Ramos (cell line): ENCODE data around the gene NPEPPS.
"Not testable (repeated sequence)": the region's sequence is repeated elsewhere in the genome, so short reads cannot be mapped to it uniquely, and the experiment has no call there.

ENCODE experiments used
- in situ Hi-C: fragments of 300-500 bp; cut with MboI; formaldehyde crosslinking; loops from one replicate; pipeline ENCODE4 v1.14.3; 2022; ENCODE audit warnings: low sequenced_read_pairs; ENCODE audit not compliant: unreplicated experiment

The NPEPPS gene, protein sequence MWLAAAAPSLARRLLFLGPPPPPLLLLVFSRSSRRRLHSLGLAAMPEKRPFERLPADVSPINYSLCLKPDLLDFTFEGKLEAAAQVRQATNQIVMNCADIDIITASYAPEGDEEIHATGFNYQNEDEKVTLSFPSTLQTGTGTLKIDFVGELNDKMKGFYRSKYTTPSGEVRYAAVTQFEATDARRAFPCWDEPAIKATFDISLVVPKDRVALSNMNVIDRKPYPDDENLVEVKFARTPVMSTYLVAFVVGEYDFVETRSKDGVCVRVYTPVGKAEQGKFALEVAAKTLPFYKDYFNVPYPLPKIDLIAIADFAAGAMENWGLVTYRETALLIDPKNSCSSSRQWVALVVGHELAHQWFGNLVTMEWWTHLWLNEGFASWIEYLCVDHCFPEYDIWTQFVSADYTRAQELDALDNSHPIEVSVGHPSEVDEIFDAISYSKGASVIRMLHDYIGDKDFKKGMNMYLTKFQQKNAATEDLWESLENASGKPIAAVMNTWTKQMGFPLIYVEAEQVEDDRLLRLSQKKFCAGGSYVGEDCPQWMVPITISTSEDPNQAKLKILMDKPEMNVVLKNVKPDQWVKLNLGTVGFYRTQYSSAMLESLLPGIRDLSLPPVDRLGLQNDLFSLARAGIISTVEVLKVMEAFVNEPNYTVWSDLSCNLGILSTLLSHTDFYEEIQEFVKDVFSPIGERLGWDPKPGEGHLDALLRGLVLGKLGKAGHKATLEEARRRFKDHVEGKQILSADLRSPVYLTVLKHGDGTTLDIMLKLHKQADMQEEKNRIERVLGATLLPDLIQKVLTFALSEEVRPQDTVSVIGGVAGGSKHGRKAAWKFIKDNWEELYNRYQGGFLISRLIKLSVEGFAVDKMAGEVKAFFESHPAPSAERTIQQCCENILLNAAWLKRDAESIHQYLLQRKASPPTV

DNA sequence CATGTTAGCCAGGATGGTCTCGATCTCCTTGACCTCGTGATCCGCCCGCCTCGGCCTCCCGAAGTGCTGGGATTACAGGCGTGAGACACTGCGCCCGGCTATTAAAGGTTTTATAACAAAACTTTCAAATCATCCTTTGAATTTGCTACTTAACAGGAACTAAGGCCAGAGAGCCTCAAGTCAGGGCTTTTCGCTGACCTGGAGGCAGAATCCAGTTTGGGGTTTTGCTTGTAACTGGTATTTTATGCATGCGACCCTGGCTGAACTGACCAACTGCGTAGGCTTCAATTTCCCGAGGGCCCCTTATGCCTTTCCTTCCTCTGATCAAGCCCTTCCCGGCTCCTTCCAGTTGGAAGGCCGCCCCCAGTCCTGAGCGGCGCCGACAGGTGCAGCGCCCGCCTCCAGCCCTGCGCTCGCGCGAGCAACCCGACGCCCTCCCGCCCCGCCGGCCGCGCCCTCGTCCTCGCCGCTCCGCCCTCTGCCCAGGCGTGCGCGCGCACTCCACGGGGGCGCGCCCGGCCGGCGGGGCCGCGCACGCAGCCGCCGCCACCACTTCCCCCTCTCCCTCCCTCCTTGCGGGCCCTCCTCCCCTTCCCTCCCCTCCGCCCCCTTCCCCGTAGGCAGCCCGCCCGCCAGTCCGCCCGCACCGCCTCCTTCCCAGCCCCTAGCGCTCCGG, at the start of gene NPEPPS:
Gene NPEPPS, plus strand, starts transcription at position 552 of the 676 bp plus-strand sequence. CDS start 193 bp downstream, outside the sequence.
- in situ Hi-C loops, result not testable (repeated sequence)

DNA sequence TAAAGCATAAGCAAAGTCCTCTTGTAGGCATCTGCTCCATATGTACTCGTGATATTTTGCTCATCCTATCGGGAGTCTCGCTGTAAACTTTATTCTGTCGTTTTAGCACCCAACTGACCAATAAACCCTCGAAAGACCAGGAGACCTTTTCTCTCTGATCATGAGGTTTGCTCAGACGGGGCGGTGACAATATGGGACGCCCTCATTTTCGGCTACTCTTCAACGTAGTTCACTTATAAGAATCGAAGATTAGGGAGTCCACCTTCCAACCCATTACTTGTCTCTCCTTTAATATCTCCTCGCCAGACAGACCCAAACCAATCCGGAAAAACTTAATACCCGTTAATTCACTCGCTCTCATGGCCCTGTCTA, 39.1 kb upstream of the NPEPPS start:
- in situ Hi-C loops, result not testable (repeated sequence)

DNA sequence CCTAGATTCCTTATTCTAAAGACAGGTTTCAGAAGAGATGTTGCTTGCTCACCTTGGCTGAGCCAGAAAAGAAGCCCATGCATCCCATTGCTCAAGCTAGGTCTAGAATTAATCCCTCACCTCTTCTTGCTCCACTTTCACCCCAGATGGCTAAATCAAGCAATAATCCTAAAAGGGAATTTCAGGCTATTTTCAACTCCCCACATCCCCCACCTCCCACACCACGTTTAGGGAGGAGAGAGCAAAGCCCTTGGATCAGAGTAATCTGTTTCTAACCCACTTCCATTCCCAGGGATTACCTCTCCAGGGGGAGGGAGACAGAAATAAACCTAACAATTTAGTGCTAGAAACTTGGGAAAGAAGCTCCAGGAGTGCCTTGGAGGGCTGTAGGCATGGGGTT, 31.8 kb upstream of the NPEPPS start:
- in situ Hi-C loops, result not testable (repeated sequence)

DNA sequence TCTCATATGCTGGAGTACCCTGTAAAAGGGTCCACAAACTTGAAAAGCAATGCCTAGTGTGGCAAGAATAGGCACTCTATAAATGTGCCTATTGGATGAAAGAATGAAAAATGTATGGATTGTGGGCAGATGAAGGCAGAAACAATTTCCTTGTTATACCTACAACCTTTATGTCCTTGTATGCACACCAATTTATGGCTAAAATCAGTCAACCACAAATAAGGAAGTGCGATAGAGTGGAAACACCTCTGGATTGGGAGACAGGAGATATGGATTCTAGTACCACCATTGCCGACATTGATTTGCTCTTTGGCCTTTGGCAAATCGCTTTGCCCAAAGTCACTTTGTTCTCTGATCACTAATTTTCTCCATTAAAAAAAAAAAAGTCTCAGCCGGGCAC, 31.4 kb upstream of the NPEPPS start:
- in situ Hi-C loops, result not testable (repeated sequence)

DNA sequence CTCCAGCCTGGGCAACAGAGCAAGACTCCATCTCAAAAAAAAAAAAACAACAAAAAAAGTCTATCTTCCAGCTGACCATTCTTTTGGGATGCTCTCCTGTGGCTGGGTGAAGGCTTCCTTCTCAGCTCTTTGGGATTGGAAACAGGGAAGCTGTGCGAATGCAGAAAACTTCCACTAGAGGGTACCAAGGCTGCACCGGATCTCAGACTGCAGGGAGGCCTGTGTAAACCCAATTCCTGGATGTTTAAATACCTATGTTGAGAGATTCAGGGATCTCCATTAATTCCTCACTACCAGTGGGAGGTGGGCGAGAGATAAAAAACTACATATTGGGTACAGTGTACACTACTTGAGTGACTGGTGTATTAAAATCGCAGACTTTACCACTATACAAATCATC, 30.3 kb upstream of the NPEPPS start:
- in situ Hi-C loops, result not testable (repeated sequence)

DNA sequence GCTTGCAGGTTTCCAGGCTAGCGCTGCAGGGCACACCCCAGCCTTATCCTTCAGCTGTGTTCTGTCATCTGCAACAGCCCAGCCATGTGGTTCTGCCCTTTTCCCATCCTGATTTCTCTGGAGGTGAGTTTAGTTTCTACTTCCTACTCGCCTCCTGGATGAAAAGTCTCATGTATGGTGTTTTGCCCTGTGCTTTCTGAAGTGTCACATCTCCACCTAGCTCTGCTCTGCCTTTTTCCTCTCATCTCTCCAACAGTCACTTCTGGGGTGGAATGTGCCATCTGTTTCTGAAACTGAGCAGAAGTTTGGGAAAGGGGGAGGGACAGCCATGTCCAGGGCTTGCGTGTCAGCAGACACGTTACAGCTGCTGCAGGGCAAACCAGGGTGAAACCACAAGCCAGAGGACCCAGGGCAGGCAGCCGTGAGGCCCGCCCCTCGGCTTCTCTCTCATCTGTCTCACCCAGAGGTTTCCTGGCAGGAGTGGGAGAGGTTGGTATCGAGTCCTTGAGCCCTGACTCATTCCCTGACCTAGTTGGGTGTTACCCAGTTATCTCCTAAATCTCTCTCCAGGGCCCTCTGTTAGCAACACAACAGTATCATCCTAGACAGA, 28.7 kb upstream of the NPEPPS start:
- in situ Hi-C loops, result not testable (repeated sequence)

DNA sequence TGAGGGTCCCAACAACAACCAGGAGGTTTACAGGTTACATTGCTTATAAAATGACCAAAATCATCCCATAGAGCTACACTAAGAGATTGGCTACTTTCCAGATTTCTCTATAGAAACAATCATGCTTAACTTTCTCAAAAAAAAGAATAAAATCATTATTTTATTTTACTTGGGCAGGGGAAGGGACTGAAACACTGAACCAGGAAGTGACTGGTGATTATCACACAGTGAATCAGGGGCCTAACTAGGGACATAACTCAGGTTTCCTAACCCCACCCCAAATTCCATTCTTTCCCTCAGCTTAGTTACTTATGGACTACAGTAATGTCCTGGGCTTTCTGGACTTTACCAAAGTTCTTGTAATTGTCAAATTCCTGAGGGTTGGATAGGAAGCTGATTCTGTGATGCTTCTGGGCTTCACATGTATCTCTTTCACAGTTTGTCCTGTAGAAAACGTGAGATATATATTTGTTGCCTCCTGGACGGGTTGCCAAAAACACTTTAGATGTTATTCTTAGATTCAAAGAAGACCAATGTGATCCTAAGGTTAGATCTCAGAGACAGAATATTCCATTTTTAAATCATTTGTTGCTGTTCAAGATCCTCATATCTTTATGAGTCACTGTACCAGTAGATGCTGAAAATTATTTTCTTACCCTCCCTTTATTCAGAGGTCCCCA, 28.0 kb upstream of the NPEPPS start:
- in situ Hi-C loops, result not testable (repeated sequence)

DNA sequence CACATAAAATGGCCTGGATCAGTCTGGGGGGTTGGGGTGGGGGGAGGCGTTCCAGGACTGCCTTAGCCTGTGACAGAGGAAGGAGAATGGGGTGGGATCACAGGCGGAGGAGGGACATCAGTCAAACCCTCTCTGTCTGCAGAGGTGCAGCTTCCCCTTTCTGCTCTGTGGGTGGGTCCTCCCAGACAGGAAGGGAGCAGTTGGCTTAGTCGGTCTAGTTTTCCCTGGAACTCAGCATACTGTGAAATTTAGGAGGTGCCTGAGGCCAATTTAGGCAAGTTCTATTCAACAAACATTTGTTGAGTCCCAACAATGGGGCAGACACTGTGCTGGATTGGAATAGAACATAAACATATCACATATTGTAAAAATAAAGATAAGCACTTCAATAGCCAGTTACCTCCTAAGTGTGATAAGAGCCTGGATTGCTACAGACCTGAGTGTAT, 19.2 kb upstream of the NPEPPS start:
- in situ Hi-C loops, result not testable (repeated sequence)

DNA sequence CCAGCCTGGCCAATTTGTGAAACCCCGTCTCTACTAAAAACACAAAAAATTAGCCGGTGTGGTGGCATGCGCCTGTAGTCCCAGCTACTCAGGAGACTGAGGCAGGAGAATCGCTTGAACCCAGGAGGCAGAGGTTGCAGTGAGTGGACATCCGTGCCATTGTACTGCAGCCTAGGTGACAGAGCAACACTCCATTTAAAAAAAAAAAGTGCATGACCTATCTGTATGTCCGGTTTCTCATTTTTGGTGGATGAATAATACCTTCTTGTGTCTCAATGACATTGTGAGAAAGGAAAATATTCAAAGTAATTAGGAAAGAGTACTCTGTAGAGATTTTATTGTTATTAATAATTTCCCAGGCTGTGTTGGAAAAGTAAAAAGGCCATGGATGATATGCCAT, 17.6 kb upstream of the NPEPPS start:
- in situ Hi-C loops, result not testable (repeated sequence)

DNA sequence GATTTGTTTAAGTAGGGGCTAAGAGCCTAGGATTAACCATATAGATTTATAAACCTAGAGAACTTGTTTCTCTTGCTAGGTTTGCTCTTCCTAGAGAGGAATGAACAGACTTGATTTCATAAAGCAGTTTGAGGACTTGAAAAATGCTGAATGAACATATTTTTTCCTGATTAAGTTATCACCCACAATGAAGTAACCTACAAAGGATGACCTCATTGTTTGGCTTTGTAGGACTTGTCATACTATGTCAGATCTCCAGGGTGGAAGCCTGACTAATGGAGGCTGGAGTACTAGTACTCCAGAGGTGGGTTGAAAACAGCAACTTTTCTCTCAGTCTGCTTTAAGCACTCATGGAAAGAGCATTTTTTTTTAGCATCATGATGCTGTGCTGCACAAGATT, 12.0 kb upstream of the NPEPPS start:
- in situ Hi-C loops, result not testable (repeated sequence)

DNA sequence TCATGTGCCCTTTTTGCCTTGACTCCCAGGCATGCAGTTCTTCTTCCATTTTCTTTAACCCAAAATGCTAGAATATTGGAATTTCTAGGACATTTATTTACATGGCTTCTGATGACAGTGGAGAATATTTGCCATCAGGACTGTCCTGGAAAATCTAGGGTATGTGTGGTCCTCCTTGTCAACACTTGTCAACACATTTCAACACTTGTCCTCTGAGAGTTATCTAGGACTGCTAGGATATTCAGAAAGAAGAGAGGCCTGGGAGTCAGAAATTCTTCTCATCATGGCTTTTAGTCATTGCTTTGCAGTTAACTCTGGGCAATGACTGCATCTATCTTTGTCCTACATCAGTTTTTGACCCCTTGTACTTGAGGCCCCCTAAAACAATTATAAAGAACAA, 11.5 kb upstream of the NPEPPS start:
- in situ Hi-C loops, result not testable (repeated sequence)

DNA sequence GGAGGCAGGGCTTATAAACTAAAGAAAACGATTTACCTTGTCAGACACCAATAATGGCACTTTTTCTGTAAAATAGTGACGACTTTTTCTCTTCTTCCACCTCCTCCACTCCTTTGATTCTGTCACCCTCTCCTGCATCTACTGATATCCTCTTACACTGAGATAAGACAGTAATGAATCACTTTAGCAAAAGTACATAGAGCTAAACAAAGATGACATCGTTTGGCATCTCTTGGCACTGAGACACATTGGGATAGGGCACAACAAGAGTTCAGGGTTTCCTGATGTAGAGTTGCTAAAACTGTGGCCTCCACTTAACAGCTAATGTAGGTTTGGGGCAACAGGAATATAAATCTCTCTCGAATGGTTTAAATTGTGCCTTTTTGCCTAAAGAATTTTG, 10.6 kb upstream of the NPEPPS start:
- in situ Hi-C loops, result not testable (repeated sequence)

DNA sequence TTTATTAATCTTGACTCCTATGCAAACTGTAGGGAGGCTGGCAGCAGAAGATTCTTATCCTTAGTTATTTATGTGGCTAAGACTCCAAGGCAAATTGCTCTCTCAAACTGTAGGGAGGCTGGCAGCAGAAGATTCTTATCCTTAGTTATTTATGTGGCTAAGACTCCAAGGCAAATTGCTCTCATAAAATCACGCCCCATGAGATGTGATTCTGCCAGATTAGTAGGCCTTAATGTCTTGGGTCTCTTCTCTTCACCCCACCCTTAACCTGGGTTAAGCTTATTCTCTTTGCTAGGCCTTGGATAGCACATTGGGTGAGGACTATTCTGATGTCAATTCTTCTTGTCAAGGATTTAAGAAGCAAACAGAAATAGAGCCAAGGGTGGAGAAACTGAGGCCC, 9.5 kb upstream of the NPEPPS start:
- in situ Hi-C loops, result not testable (repeated sequence)

DNA sequence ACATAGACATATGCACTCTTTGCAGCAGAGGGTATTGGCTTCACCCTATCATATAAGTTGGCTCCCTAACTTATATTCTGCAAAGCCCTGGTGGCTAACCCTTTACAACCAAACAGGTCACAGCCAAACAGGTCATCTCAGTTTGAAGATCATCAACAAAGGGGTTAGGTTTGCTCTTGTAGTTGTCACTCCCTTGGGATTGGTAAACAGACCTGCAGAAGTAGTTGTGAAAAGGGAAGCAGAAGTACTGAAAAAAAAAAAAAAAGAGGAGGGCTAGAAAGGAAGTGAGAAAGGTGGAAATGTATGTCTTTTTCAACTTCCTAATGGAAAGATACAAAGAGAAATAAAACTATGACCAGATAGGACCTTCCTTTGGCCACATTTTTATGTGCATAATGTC, 8.6 kb upstream of the NPEPPS start:
- in situ Hi-C loops, result not testable (repeated sequence)

DNA sequence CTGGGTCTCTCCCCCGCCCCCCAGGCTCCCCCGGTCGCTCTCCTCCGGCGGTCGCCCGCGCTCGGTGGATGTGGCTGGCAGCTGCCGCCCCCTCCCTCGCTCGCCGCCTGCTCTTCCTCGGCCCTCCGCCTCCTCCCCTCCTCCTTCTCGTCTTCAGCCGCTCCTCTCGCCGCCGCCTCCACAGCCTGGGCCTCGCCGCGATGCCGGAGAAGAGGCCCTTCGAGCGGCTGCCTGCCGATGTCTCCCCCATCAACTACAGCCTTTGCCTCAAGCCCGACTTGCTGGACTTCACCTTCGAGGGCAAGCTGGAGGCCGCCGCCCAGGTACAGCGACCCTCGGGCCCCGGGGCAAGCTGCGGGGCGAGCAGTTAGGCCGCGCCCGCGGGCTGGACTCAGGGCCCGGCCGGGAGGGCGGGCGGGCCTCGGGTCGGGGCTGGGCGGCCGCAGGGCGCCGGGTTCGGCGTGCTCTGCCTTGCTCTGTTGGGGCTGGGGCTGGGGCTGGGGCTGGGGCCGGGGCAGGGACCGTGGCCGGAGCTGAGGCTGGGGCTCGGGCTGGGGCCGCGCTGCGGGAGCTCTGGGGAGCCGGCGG, 419 bp downstream of the NPEPPS start:
- in situ Hi-C loops, result not testable (repeated sequence)

DNA sequence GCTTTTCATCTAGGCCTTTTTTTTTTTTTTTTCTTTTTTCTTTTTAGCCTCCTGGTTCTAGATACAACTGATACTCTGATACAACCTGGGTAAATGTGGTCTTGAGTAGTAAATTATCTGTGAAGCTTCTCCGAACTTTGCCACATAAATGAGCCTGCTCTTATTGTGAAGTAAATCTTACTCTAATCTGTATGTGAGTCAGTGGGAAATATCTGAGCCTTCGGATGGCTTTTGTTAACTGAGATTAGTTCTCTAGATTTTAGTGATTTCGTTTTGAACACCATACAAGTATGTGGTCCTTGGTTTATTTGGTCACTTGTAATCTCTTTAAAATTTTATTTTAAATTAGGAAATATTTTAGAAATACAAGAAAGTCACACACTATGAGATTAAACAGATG, 8.2 kb downstream of the NPEPPS start:
- in situ Hi-C loops, result not testable (repeated sequence)

DNA sequence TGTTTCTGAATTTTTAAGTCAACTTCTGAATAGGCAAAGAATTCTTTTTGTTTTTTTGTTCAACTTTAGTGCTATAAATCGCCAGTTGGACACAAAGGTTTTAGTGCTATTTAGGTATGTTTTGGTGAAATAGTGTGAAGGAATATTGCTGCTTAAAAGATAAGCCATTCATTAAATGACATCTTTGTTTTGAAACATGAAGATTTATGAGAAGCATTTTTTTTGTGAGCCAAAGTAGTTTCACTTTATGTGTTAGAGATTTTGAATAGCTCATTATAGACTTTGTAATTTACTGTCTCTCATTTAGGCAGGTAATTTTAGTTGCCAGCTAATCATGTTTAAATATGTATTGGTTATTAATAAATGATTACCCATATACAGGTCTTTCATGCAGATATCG, 10.8 kb downstream of the NPEPPS start:
- in situ Hi-C loops, result not testable (repeated sequence)

DNA sequence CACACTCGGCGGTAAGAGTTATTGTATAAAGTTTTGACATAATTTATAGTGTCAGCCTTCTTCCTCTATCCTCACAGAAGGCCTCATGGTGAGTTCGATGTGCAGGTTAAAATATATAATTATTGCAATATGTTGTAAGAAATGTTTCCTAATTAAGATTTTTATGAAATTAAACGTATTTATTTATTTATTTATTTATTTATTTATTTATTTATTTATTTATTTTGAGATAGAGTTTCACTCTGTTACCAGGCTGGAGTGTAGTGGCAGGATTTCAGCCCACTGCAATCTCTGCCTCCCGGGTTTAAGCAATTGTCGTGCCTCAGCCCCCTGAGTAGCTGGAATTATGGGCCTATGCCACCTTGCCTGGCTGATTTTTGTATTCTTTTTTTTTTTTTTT, 13.4 kb downstream of the NPEPPS start:
- in situ Hi-C loops, result not testable (repeated sequence)

DNA sequence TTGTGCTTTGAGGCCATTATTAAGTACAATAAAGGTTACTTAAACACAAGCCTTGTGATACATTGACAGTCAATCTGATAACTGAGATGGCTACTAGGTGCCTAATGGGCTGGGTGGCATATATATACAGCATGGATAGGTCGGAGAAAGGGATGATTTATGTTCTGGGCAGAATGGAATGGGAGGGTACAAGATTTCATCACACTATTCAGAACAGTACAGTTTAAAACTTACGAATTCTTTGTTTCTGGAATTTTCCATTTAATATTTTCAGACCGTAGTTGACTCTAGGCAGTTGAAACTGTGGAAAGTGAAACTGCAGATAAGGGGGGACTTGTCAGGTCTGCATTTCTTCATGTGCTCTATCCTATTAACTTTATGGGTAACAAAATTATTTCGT, 23.8 kb downstream of the NPEPPS start:
- in situ Hi-C loops, result not testable (repeated sequence)
